ENCODE data around the gene MYLK. TPM values are rescaled to one million over a fixed set of nuclear protein-coding genes. Genes with fewer than 3 reads are reported as not detected.

MYLK gene
- total and polyA plus RNA-seq, 9 of the 15 experiments (the other 6 are each of a cell fraction or from before 2014, with no cell fraction given): 0.11 to 0.53 (median 0.18) TPM; not detected in 2

DNA sequence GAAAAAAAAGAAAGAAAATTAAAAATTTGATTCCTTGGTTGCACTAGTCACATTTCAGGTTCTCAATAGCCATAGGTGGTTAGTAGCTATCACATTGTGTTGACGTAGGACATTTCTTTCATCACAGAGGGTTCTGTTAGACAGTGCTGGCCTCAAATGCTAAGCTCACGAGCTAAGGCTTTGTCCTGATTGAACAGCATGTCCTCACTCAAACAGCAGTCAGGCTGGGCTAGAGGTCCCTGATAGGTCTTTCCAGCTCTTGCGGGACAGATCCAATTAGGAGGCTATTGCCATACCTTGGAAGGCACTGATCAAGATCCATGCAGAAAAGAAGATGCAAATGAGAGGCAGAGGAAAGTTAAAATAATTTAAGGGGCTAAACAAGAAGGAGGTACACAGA lies 213.4 kb downstream of the MYLK start (continued):
- TF ChIP-seq, protein P1, sequence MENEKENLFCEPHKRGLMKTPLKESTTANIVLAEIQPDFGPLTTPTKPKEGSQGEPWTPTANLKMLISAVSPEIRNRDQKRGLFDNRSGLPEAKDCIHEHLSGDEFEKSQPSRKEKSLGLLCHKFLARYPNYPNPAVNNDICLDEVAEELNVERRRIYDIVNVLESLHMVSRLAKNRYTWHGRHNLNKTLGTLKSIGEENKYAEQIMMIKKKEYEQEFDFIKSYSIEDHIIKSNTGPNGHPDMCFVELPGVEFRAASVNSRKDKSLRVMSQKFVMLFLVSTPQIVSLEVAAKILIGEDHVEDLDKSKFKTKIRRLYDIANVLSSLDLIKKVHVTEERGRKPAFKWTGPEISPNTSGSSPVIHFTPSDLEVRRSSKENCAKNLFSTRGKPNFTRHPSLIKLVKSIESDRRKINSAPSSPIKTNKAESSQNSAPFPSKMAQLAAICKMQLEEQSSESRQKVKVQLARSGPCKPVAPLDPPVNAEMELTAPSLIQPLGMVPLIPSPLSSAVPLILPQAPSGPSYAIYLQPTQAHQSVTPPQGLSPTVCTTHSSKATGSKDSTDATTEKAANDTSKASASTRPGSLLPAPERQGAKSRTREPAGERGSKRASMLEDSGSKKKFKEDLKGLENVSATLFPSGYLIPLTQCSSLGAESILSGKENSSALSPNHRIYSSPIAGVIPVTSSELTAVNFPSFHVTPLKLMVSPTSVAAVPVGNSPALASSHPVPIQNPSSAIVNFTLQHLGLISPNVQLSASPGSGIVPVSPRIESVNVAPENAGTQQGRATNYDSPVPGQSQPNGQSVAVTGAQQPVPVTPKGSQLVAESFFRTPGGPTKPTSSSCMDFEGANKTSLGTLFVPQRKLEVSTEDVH (IDR thresholded peaks at IDR 0.05; ENCODE audit: low read depth, partially characterized antibody): no peak
- TF ChIP-seq KLF6 (CRISPR knock-in tag; IDR thresholded peaks at IDR 0.05; ENCODE audit: borderline replicate concordance): no peak
- TF ChIP-seq, protein P2, sequence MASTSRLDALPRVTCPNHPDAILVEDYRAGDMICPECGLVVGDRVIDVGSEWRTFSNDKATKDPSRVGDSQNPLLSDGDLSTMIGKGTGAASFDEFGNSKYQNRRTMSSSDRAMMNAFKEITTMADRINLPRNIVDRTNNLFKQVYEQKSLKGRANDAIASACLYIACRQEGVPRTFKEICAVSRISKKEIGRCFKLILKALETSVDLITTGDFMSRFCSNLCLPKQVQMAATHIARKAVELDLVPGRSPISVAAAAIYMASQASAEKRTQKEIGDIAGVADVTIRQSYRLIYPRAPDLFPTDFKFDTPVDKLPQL (IDR thresholded peaks at IDR 0.05; ENCODE audit: extremely low read depth, insufficient read length): no peak
- TF ChIP-seq, protein P3, sequence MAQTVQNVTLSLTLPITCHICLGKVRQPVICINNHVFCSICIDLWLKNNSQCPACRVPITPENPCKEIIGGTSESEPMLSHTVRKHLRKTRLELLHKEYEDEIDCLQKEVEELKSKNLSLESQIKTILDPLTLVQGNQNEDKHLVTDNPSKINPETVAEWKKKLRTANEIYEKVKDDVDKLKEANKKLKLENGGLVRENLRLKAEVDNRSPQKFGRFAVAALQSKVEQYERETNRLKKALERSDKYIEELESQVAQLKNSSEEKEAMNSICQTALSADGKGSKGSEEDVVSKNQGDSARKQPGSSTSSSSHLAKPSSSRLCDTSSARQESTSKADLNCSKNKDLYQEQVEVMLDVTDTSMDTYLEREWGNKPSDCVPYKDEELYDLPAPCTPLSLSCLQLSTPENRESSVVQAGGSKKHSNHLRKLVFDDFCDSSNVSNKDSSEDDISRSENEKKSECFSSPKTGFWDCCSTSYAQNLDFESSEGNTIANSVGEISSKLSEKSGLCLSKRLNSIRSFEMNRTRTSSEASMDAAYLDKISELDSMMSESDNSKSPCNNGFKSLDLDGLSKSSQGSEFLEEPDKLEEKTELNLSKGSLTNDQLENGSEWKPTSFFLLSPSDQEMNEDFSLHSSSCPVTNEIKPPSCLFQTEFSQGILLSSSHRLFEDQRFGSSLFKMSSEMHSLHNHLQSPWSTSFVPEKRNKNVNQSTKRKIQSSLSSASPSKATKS (CRISPR knock-in tag; IDR thresholded peaks at IDR 0.05): no peak
- TF ChIP-seq ZNF263 (CRISPR knock-in tag; IDR thresholded peaks at IDR 0.05; ENCODE audit: borderline replicate concordance): no peak
- TF ChIP-seq RBBP5 (IDR thresholded peaks at IDR 0.05; ENCODE audit: borderline replicate concordance, insufficient read depth, low read length, poor library complexity, severe bottlenecking): no peak
- TF ChIP-seq HNRNPL (IDR thresholded peaks at IDR 0.05; ENCODE audit: low read depth, low read length): no peak
- no peak for TF ChIP-seq FOXM1 (IDR thresholded peaks at IDR 0.05; ENCODE audit: low read depth)
- no peak for TF ChIP-seq FOXM1 (CRISPR knock-in tag; IDR thresholded peaks at IDR 0.05; ENCODE audit: low read depth)
- TF ChIP-seq MAFG (tag; conservative IDR thresholded peaks at IDR 0.05): no peak
- TF ChIP-seq ZNF75A (CRISPR knock-in tag; IDR thresholded peaks at IDR 0.05): no peak

Measured in K562 (cell line).